ENCODE results near the gene JAZF1.

DNA sequence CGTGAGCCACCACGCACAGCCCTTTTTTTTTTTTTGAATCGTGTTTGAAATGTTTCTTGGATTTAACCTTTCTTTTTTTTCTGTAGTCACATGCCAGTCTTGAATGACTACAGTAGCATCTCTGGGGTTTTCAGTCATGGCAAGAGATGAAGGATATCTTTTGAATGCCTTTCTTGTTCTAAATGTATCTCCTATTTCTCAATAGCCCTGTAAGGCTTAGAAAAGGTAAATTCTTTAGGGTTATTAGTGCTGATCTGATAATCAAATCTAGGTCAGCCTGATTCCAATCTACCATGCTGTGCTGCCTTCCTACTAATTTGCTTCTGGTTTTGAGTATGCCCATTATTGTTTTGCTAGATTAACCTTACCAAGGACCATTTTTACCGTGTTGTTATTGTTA is 370.4 kb downstream of the JAZF1 start:
- TF ChIP-seq EZH2 (IDR thresholded peaks at IDR 0.05; ENCODE audit: insufficient read depth, poor library complexity, severe bottlenecking), result no peak
- TF ChIP-seq EZH2phosphoT487 (IDR thresholded peaks at IDR 0.05; ENCODE audit: insufficient read depth, low read depth), result no peak

Measured in GM23248 (cell line).